Measurements from ENCODE around the gene TNFRSF9. TPM values are rescaled to one million over a fixed set of nuclear protein-coding genes. Genes with fewer than 3 reads are reported as not detected.

The TNFRSF9 gene
- total and polyA plus RNA-seq, 2 experiments from 2014 or later, result not detected

GRCh38 chr1:7893529-7894180, 47.0 kb downstream of the TNFRSF9 start (continued):
- TF ChIP-seq REST (IDR thresholded peaks at IDR 0.05; ENCODE audit: unreplicated experiment) (no peak), EZH2phosphoT487 (IDR thresholded peaks at IDR 0.05; ENCODE audit: unreplicated experiment) (no peak)

- 0 out of 2 replicates have a peak, but pooled peaks cover 3% of the 10 kb centered on the region for H3K9me2 ChIP-seq (ENCODE audit: insufficient read depth)
- Mint-ChIP-seq H3K4me1 (peaks cover 3% of the 10 kb centered on the region; the same call in 1 of the 3 replicates), H3K4me3 (no peak overlapping the region), H3K9me3 (no peaks in the 10 kb centered on the region), H3K27me3 (ENCODE audit: insufficient read depth, low read depth, poor library complexity) (peaks cover 7% of the 10 kb centered on the region), H3K27ac (no peak overlapping the region), H3K36me3 (ENCODE audit: low read depth) (no peaks in the 10 kb centered on the region; the same call in 2 of the 3 replicates)
- no peaks in the 10 kb centered on the region for H3F3A ChIP-seq (replicated peaks; ENCODE audit: low read depth)
- H2AFZ ChIP-seq, result 0 out of 2 replicates have a peak overlapping the region, but pooled peaks have one; percentile 18
- H3K36me3 ChIP-seq (ENCODE audit: insufficient read depth), result no peaks in the 10 kb centered on the region
- DNase-seq (ENCODE audit: low spot score), result no peak
- no peak for ATAC-seq
- no peaks in the 10 kb centered on the region for H3K27me3 ChIP-seq (ENCODE audit: insufficient read depth)
- H3K4me2 ChIP-seq, result no peak overlapping the region
- no peaks in the 10 kb centered on the region for H3K79me2 ChIP-seq (replicated peaks; ENCODE audit: insufficient read depth)
- no peak overlapping the region for H3K27ac ChIP-seq (ENCODE audit: low read depth)
- H3K4me3 ChIP-seq, result no peak overlapping the region
- H4K20me1 ChIP-seq (replicated peaks; ENCODE audit: insufficient read depth), result no peaks in the 10 kb centered on the region
- H3K4me1 ChIP-seq (ENCODE audit: insufficient read depth), result 0 out of 2 replicates have a peak, but pooled peaks cover 3% of the 10 kb centered on the region
- TF ChIP-seq CREB1 (CRISPR knock-in tag; IDR thresholded peaks at IDR 0.05; ENCODE audit: low read depth) (no peak), EZH2phosphoT487 (IDR thresholded peaks at IDR 0.05; ENCODE audit: unreplicated experiment) (no peak), ETS1 (IDR thresholded peaks at IDR 0.05) (no peak)
Measured at GRCh38 chr1:7891804-7892203, 48.8 kb downstream of the TNFRSF9 start.

GRCh38 chr1:7890853-7891252, 49.8 kb downstream of the TNFRSF9 start:
- Mint-ChIP-seq H3K36me3 (ENCODE audit: low read depth) (no peaks in the 10 kb centered on the region; the same call in 2 of the 3 replicates), H3K4me3 (no peak overlapping the region), H3K27me3 (ENCODE audit: insufficient read depth, low read depth, poor library complexity) (peaks cover 9% of the 10 kb centered on the region), H3K4me1 (peaks cover 3% of the 10 kb centered on the region; the same call in 1 of the 3 replicates), H3K27ac (no peak overlapping the region), H3K9me3 (no peaks in the 10 kb centered on the region)
- Histone ChIP-seq H3K4me1 (ENCODE audit: insufficient read depth) (0 out of 2 replicates have a peak, but pooled peaks cover 3% of the 10 kb centered on the region), H3K4me3 (no peak overlapping the region), H3K79me2 (replicated peaks; ENCODE audit: insufficient read depth) (no peaks in the 10 kb centered on the region), H3K9me2 (ENCODE audit: insufficient read depth) (0 out of 2 replicates have a peak, but pooled peaks cover 3% of the 10 kb centered on the region), H3K36me3 (ENCODE audit: insufficient read depth) (no peaks in the 10 kb centered on the region), H3K27ac (ENCODE audit: low read depth) (no peak overlapping the region), H3F3A (replicated peaks; ENCODE audit: low read depth) (no peaks in the 10 kb centered on the region), H4K20me1 (replicated peaks; ENCODE audit: insufficient read depth) (no peaks in the 10 kb centered on the region), H3K27me3 (ENCODE audit: insufficient read depth) (no peaks in the 10 kb centered on the region), H3K4me2 (no peak overlapping the region), H2AFZ (no peak overlapping the region)
- ATAC-seq (no peak), DNase-seq (ENCODE audit: low spot score) (no peak)
- TF ChIP-seq STAT1 (IDR thresholded peaks at IDR 0.05; ENCODE audit: unreplicated experiment) (no peak), ZNF331 (CRISPR knock-in tag; IDR thresholded peaks at IDR 0.05; ENCODE audit: low read depth) (no peak), ZNF462 (CRISPR knock-in tag; IDR thresholded peaks at IDR 0.05) (no peak), CREB1 (CRISPR knock-in tag; IDR thresholded peaks at IDR 0.05; ENCODE audit: low read depth) (no peak), EZH2 (IDR thresholded peaks at IDR 0.05; ENCODE audit: low read depth, unreplicated experiment) (no peak)

All from GM23338 (cell line).